ENCODE measurements around the gene WDR82. TPM values are rescaled to one million over a fixed set of nuclear protein-coding genes. Genes with fewer than 3 reads are reported as not detected.

The WDR82 gene
- total and polyA plus RNA-seq, 2 donors from 2014 or later: 20.9 to 75.8 TPM

DNA sequence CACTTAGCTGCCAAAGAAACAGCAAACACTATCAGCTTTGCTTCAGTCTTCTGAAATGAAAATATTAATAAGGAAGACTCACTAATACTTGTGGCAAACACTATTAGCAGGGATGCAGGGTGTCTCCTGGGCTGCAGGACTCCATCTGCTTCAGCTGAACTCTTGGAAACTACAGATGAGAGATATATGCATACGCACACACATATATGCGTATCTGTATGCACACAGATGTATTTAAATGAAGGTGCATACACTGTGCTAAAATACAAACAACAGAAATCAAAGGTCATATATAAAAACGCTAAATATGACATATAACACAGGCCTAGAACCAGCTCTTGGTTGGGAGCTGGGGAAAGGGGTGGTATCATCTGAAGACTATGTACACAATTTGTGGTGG lies 22.3 kb downstream of the WDR82 start:
- TF ChIP-seq, protein P1, sequence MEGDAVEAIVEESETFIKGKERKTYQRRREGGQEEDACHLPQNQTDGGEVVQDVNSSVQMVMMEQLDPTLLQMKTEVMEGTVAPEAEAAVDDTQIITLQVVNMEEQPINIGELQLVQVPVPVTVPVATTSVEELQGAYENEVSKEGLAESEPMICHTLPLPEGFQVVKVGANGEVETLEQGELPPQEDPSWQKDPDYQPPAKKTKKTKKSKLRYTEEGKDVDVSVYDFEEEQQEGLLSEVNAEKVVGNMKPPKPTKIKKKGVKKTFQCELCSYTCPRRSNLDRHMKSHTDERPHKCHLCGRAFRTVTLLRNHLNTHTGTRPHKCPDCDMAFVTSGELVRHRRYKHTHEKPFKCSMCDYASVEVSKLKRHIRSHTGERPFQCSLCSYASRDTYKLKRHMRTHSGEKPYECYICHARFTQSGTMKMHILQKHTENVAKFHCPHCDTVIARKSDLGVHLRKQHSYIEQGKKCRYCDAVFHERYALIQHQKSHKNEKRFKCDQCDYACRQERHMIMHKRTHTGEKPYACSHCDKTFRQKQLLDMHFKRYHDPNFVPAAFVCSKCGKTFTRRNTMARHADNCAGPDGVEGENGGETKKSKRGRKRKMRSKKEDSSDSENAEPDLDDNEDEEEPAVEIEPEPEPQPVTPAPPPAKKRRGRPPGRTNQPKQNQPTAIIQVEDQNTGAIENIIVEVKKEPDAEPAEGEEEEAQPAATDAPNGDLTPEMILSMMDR (IDR thresholded peaks at IDR 0.05; ENCODE audit: borderline replicate concordance, extremely low read depth, insufficient read depth): no peak
- H3K27me3 ChIP-seq (ENCODE audit: control insufficient read depth, insufficient read depth, low read length): no peaks in the 10 kb centered on the region
- H3K4me3 ChIP-seq (ENCODE audit: low read length in 3 of 3): no peak overlapping the region
- DNase-seq: no peak
- H3K27ac ChIP-seq (ENCODE audit: low read depth in 2 of 2, low read length in 2 of 2): no peak overlapping the region
- no peaks in the 10 kb centered on the region for H3K9me3 ChIP-seq (ENCODE audit: control insufficient read depth in 2 of 3, insufficient read depth in 1 of 3, low read length in 3 of 3)
- H3K4me1 ChIP-seq (ENCODE audit: control insufficient read depth in 2 of 3, insufficient read depth in 2 of 3, low read depth in 1 of 3, low read length in 3 of 3): peaks cover 0 to 20% (median 16%) of the 10 kb centered on the region in 3 donors
- no peak for FAIRE-seq
- no peak overlapping the region for H3K9ac ChIP-seq (ENCODE audit: low read length in 3 of 3)
- peaks cover 29 to 67% (median 50%) of the 10 kb centered on the region in 3 donors for H3K36me3 ChIP-seq (ENCODE audit: control insufficient read depth in 2 of 3, insufficient read depth in 3 of 3, low read length in 3 of 3)
- intact Hi-C loops (cut with DNase I): no loop called here

DNA sequence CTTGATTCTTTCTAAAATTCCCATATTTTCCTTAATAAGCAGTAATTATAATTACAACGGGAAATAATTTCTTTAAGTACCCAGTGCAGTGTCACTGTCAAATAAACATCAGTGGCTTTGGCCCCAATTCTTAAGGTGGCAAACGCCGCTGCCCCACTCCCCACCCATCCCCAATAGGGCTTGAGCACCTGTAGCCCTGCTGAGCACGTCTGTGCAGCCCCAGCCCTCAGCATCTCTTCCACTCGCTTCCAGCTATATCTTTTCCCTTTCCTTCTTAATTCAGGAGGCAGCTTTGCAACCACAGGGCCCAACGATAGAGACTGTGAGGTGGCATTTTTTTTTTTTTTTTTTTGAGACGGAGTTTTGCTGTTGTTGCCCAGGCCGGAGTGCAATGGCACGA lies 23.8 kb downstream of the WDR82 start:
- Histone ChIP-seq H3K27me3 (ENCODE audit: control insufficient read depth, insufficient read depth, low read length) (no peaks in the 10 kb centered on the region), H3K9me3 (ENCODE audit: control insufficient read depth in 2 of 3, insufficient read depth in 1 of 3, low read length in 3 of 3) (no peaks in the 10 kb centered on the region), H3K4me1 (ENCODE audit: control insufficient read depth in 2 of 3, insufficient read depth in 2 of 3, low read depth in 1 of 3, low read length in 3 of 3) (peaks cover 0 to 20% (median 16%) of the 10 kb centered on the region in 3 donors), H3K9ac (ENCODE audit: low read length in 3 of 3) (no peak overlapping the region), H3K27ac (ENCODE audit: low read depth in 2 of 2, low read length in 2 of 2) (no peak overlapping the region), H3K4me3 (ENCODE audit: low read length in 3 of 3) (no peak overlapping the region), H3K36me3 (ENCODE audit: control insufficient read depth in 2 of 3, insufficient read depth in 3 of 3, low read length in 3 of 3) (peaks cover 27 to 53% (median 43%) of the 10 kb centered on the region in 3 donors)
- intact Hi-C loops (cut with DNase I): no loop called here
- DNase-seq (no peak), FAIRE-seq (no peak)
- TF ChIP-seq, protein P1 (IDR thresholded peaks at IDR 0.05; ENCODE audit: borderline replicate concordance, extremely low read depth, insufficient read depth): no peak

DNA sequence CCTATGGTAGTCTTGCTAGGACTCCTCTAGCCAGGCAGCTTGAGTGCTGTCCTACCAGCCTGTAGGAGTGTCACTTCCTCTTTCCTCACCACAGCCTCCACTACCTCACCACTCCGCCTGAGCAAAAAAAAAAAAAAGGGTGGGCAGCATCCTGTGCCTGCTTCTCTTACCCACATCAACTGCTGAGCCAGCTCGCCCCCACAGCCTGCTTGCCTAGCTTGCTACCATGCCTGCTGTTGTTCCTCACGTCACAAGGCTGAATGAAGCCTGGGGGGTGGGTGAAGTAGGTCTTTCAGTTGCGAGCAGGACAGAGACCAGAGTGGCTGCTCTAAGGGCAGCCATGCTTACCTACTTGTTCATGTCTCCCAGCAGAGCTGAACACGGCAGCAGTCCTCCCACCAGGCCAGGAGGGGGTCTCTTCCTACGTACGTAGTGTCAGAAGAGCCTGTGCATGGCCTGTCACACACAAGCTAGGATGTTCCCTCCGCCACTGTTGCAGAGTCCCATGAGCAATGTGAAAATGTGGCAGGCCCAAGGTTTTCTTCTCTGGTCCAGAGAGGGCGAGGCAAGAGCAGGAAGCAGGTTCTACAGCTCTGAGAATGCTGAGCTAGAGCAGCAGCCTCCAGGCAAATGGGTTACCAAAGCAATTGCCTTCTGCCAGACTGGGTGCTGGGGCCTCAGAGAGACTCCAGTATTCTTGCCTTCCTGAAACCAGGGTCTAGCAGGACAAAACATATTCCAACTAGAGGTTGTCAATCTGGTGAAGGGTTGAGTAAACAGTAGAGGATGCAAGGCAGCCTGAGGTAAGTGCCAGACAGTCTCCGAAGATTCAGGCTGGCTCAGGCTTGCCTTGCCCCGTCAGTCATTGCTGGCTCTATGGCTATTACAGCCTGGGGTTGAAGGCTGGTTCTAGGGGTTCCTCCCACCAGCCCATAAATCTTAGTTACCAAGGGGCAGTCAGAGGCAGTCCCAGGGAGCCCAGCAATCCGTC lies 24.8 kb downstream of the WDR82 start:
- Histone ChIP-seq H3K36me3 (ENCODE audit: control insufficient read depth in 2 of 3, insufficient read depth in 3 of 3, low read length in 3 of 3) (peaks cover 18 to 43% (median 33%) of the 10 kb centered on the region in 3 donors), H3K4me3 (ENCODE audit: low read length in 3 of 3) (no peak overlapping the region), H3K9me3 (ENCODE audit: control insufficient read depth in 2 of 3, insufficient read depth in 1 of 3, low read length in 3 of 3) (no peaks in the 10 kb centered on the region), H3K27ac (ENCODE audit: low read depth in 2 of 2, low read length in 2 of 2) (no peak overlapping the region), H3K9ac (ENCODE audit: low read length in 3 of 3) (no peak overlapping the region), H3K27me3 (ENCODE audit: control insufficient read depth, insufficient read depth, low read length) (no peaks in the 10 kb centered on the region), H3K4me1 (ENCODE audit: control insufficient read depth in 2 of 3, insufficient read depth in 2 of 3, low read depth in 1 of 3, low read length in 3 of 3) (peaks cover 0 to 17% (median 10%) of the 10 kb centered on the region in 3 donors)
- TF ChIP-seq, protein P1 (IDR thresholded peaks at IDR 0.05; ENCODE audit: borderline replicate concordance, extremely low read depth, insufficient read depth): no peak
- intact Hi-C loops (cut with DNase I): no loop called here
- no peak for FAIRE-seq
- peak in 1 of 5 donors; percentile 87 for DNase-seq

All from kidney (tissue), 14 donors.